H54 (cell line): ENCODE measurements around the gene ATG5.
A peak's percentile ranks its signal among the peaks of the same experiment; 100 is the strongest.

Experiments used
- DNase-seq: peaks from one replicate; pipeline ENCODE4 v3.0.0; 2011; ENCODE audit warnings: low spot score, mixed read lengths; ENCODE audit not compliant: insufficient read length
- FAIRE-seq: peaks from 3 replicates; lab custom pipeline; 2011; peaks lifted over from hg19 to GRCh38; lab: Jason Lieb, UNC
- POLR2A ChIP-seq: IDR thresholded peaks from 2 replicates; pipeline ENCODE4 v1.6.1; 2011; ENCODE audit warnings: low read depth, mild to moderate bottlenecking, low read length

The ATG5 gene

GRCh38 chr6:106334646-106335448 is 9.3 kb upstream of the ATG5 start:
- DNase-seq: peak; percentile 14
- FAIRE-seq: peak; percentile 48
- no peak for TF ChIP-seq POLR2A

GRCh38 chr6:106324726-106325335 is 729 bp downstream of the ATG5 start:
- DNase-seq (no peak), FAIRE-seq (no peak)
- TF ChIP-seq POLR2A: no peak

GRCh38 chr6:106321940-106322339 is 3.6 kb downstream of the ATG5 start:
- FAIRE-seq (no peak), DNase-seq (no peak)
- no peak for TF ChIP-seq POLR2A

GRCh38 chr6:106318851-106319250 is 6.7 kb downstream of the ATG5 start:
- FAIRE-seq (no peak), DNase-seq (no peak)
- no peak for TF ChIP-seq POLR2A

GRCh38 chr6:106318061-106318460 is 7.5 kb downstream of the ATG5 start:
- no peak for TF ChIP-seq POLR2A
- FAIRE-seq (no peak), DNase-seq (no peak)

- no peak for DNase-seq
- TF ChIP-seq POLR2A: no peak
- FAIRE-seq: no peak
Observed at GRCh38 chr6:106316375-106316766, 9.2 kb downstream of the ATG5 start.

GRCh38 chr6:106315765-106316374 is 9.7 kb downstream of the ATG5 start:
- FAIRE-seq (no peak), DNase-seq (no peak)

GRCh38 chr6:106309766-106310373 is 15.7 kb downstream of the ATG5 start:
- DNase-seq (peak; percentile 12), FAIRE-seq (peak; percentile 84)

More at GRCh38 chr6:106315765-106316374, 9.7 kb downstream of the ATG5 start:
- no peak for TF ChIP-seq POLR2A

GRCh38 chr6:106308985-106309384 is 16.6 kb downstream of the ATG5 start:
- TF ChIP-seq POLR2A: no peak
- DNase-seq (no peak), FAIRE-seq (no peak)

More at GRCh38 chr6:106309766-106310373, 15.7 kb downstream of the ATG5 start:
- no peak for TF ChIP-seq POLR2A

GRCh38 chr6:106305740-106306139 is 19.8 kb downstream of the ATG5 start:
- no peak for TF ChIP-seq POLR2A
- DNase-seq (no peak), FAIRE-seq (no peak)

GRCh38 chr6:106300944-106301343 is 24.6 kb downstream of the ATG5 start:
- FAIRE-seq (no peak), DNase-seq (no peak)
- TF ChIP-seq POLR2A: no peak

- DNase-seq (no peak), FAIRE-seq (no peak)
- no peak for TF ChIP-seq POLR2A
Observed at GRCh38 chr6:106300020-106300780, 25.4 kb downstream of the ATG5 start.

- FAIRE-seq: no peak
- DNase-seq: no peak
- TF ChIP-seq POLR2A: no peak
Observed at GRCh38 chr6:106293116-106293515, 32.4 kb downstream of the ATG5 start.
